ENCODE results near the gene POLR2J3. TPM values are rescaled to one million over a fixed set of nuclear protein-coding genes. Genes with fewer than 3 reads are reported as not detected.

The POLR2J3 gene
- 28.8 and 33.3 TPM in 2 replicates for total RNA-seq

GRCh38 chr7:102572261-102573239 lies at the start of gene POLR2J3:
TSS of gene POLR2J3 (minus strand) at chr7:102572583. CDS start at chr7:102572521, 62 bp downstream.

GRCh38 chr7:102616507-102617125 lies 44.2 kb upstream of the POLR2J3 start, which contains the start of gene RASA4:
TSS of gene RASA4 (minus strand) at chr7:102616756. CDS start at chr7:102616689, 67 bp downstream.

GRCh38 chr7:102550808-102551422 lies 21.5 kb downstream of the POLR2J3 start, which contains the start of gene SPDYE2:
TSS of gene SPDYE2 (plus strand) at chr7:102551226. CDS start at chr7:102553256, 2,030 bp downstream.

DNA sequence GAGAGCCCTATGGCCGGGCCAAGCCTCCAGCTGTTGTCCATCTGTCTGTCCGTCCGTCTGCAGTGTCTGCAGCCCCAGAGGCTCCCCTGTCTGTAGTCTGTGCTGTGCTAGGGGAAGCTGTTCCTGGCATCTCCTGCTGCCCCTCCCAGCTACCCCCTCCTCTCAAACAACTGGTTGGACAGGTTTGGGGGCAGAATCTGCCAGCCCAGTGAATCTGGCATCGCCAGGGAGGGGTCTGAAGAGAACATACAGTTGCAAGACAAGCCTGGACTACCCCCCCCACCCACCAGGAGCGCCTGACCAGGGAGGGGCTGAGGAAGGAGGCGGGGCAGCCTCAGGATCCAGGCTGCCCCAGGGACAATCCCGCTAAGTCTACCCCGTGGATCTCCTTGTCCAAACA lies 28.8 kb downstream of the POLR2J3 start, which contains the start of gene UPK3BL2:
UPK3BL2 (minus strand) TSS at position 101 of the 400 bp plus-strand sequence; CDS start at position 41, 60 bp downstream.

GRCh38 chr7:102517550-102518147 lies 54.7 kb downstream of the POLR2J3 start, which contains the start of gene RASA4B:
TSS of gene RASA4B (minus strand) at chr7:102517777. CDS start at chr7:102517710, 67 bp downstream.

Other genes starting within 250 kb of the POLR2J3 start
- 0.15 and 0.17 TPM in 2 replicates for gene SPDYE6, start 216.1 kb downstream of the POLR2J3 start, total RNA-seq
- gene PRKRIP1, start 176.2 kb downstream of the POLR2J3 start, total RNA-seq, result 16.7 and 19.3 TPM in 2 replicates
- gene ORAI2, start 139.0 kb downstream of the POLR2J3 start, total RNA-seq, result 40.1 and 52.9 TPM in 2 replicates
- gene ALKBH4, start 107.7 kb downstream of the POLR2J3 start, total RNA-seq, result 13.2 and 17.4 TPM in 2 replicates
- 15.0 and 23.5 TPM in 2 replicates for gene LRWD1, start 107.6 kb downstream of the POLR2J3 start, total RNA-seq
- gene POLR2J, start 93.7 kb downstream of the POLR2J3 start, total RNA-seq, result 27.6 and 29.4 TPM in 2 replicates
- 3.0 and 3.5 TPM in 2 replicates for gene RASA4B, start 54.8 kb downstream of the POLR2J3 start, total RNA-seq
- 0.99 and 1.9 TPM in 2 replicates for gene UPK3BL2, start 28.9 kb downstream of the POLR2J3 start, total RNA-seq
- gene SPDYE2, start 21.4 kb downstream of the POLR2J3 start, total RNA-seq, result not detected in 2 replicates
- gene RASA4, start 44.2 kb upstream of the POLR2J3 start, total RNA-seq, result 6.5 and 7.4 TPM in 2 replicates
- gene UPK3BL1, start 70.2 kb upstream of the POLR2J3 start, total RNA-seq, result 10.3 and 12.2 TPM in 2 replicates
- not detected in 2 replicates for gene SPDYE2B, start 77.7 kb upstream of the POLR2J3 start, total RNA-seq
- 2.5 and 4.5 TPM in 2 replicates for gene POLR2J2, start 99.1 kb upstream of the POLR2J3 start, total RNA-seq
- 10.9 and 13.2 TPM in 2 replicates for gene FAM185A, start 176.4 kb upstream of the POLR2J3 start, total RNA-seq

Measured in smooth muscle cell of trachea (primary cell).